IMR-90 (cell line): ENCODE data around the gene SNX2.

Experiments used
- CTCF ChIP-seq: conservative IDR thresholded peaks from 2 replicates; pipeline ENCODE4 v1.5.1; 2012; ENCODE audit warnings: mild to moderate bottlenecking, low read depth, low read length, improper control_type of control experiment
- POLR2A ChIP-seq: IDR thresholded peaks from 2 replicates; pipeline ENCODE4 v1.6.1; 2012; ENCODE audit warnings: mild to moderate bottlenecking, low read depth, low read length

- TF ChIP-seq CTCF (no peak), POLR2A (no peak)
Measured at GRCh38 chr5:122749886-122750285, 25.0 kb upstream of the SNX2 start.
